ENCODE measurements around the gene PLEKHJ1. TPM values are rescaled to one million over a fixed set of nuclear protein-coding genes. Genes with fewer than 3 reads are reported as not detected.
A peak's percentile ranks its signal among the peaks of the same experiment; 100 is the strongest.
"Not testable (repeated sequence)": the region's sequence is repeated elsewhere in the genome, so short reads cannot be mapped to it uniquely, and the experiment has no call there.

The PLEKHJ1 gene
- total and polyA plus RNA-seq, 4 donors, result 22.2 to 44.5 (median 37.0) TPM

GRCh38 chr19:2282062-2282861, 46.1 kb upstream of the PLEKHJ1 start, which contains the start of gene PEAK3:
Gene PEAK3, minus strand, starts transcription at chr19:2282175. Its CDS starts 1,244 bp downstream, at chr19:2280931.
- H3K27me3 ChIP-seq (ENCODE audit: control insufficient read depth in 4 of 4, insufficient read depth in 4 of 4, low read length in 3 of 4), result no peaks in the 10 kb centered on the region
- H3K4me1 ChIP-seq (ENCODE audit: control insufficient read depth in 4 of 4, insufficient read depth in 4 of 4, low read length in 3 of 4), result no peaks in the 10 kb centered on the region
- no peak within 1 kb of the TSS for H3K9ac ChIP-seq (ENCODE audit: low read depth in 1 of 2, low read length in 2 of 2)
- no peak for TF ChIP-seq CTCF (IDR thresholded peaks at IDR 0.05; ENCODE audit: low read depth, low read length, missing input control)
- TF ChIP-seq GABPA (IDR thresholded peaks at IDR 0.05 in 1 of 2, conservative IDR thresholded peaks at IDR 0.05 in 1 of 2), result peak in 1 of 2 donors; percentile 12
- no peak for TF ChIP-seq RAD21 (IDR thresholded peaks at IDR 0.05)
- peak in 1 of 2 donors; percentile 35 for TF ChIP-seq RXRA (IDR thresholded peaks at IDR 0.05)
- H3K36me3 ChIP-seq (ENCODE audit: control insufficient read depth in 4 of 4, insufficient read depth in 3 of 4, low read depth in 1 of 4, low read length in 3 of 4), result no peaks in the 10 kb centered on the region
- peak within 1 kb of the TSS; percentile 54 to 59 for H3K27ac ChIP-seq (ENCODE audit: low read depth in 1 of 2, low read length in 2 of 2)
- no peaks in the 10 kb centered on the region for H3K9me3 ChIP-seq (ENCODE audit: control insufficient read depth in 4 of 4, low read length in 3 of 4)
- DNase-seq (ENCODE audit: low spot score), result no peak
- 24% methylated on average over 41 of the region's 41 CpGs for WGBS
- peak within 1 kb of the TSS in 1 of 3 donors; percentile 40 for H3K4me3 ChIP-seq (ENCODE audit: low read depth in 1 of 3, low read length in 3 of 3)

GRCh38 chr19:2281265-2282061, 45.3 kb upstream of the PLEKHJ1 start:
- WGBS, result 22% methylated on average over 16 of the region's 16 CpGs
- Histone ChIP-seq H3K4me3 (ENCODE audit: low read depth in 1 of 3, low read length in 3 of 3) (peak overlapping the region in 1 of 3 donors; percentile 40), H3K27ac (ENCODE audit: low read depth in 1 of 2, low read length in 2 of 2) (peak overlapping the region in 1 of 2 donors; percentile 54)
- DNase-seq (ENCODE audit: low spot score); H3K9ac ChIP-seq (ENCODE audit: low read depth in 1 of 2, low read length in 2 of 2); H3K27me3 ChIP-seq (ENCODE audit: control insufficient read depth in 4 of 4, insufficient read depth in 4 of 4, low read length in 3 of 4); H3K9me3 ChIP-seq (ENCODE audit: control insufficient read depth in 4 of 4, low read length in 3 of 4); H3K36me3 ChIP-seq (ENCODE audit: control insufficient read depth in 4 of 4, insufficient read depth in 3 of 4, low read depth in 1 of 4, low read length in 3 of 4); H3K4me1 ChIP-seq (ENCODE audit: control insufficient read depth in 4 of 4, insufficient read depth in 4 of 4, low read length in 3 of 4): not testable (repeated sequence)

DNA sequence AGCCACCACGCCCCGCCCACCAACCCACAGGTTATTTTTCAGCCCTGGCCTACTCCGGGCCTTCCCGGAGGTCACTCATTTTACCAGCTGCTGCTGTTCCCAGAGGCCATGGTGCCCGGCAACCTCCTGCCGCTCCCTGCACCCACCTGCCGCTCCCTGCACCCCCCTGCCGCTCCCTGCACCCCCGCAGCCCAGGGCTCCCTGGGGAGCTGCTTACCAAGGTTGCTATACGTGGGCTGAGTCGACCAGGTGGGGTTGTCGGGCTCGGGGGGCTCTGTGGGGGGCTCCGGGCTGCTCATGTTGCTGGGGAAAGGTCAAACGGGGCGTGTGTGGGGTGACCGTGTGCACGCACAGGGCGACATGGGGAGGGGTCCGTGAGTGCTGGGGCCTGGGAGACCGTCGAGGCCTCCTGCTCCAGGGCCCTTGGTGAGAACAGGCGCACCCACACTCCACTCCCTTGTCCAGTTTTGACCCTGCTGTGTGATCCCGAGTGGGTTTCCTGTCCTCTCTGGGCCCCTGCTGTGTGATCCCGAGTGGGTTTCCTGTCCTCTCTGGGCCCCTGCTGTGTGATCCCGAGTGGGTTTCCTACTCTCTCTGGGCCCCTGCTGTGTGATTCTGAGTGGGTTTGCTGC, 44.6 kb upstream of the PLEKHJ1 start:
- H3K27ac ChIP-seq (ENCODE audit: low read depth in 1 of 2, low read length in 2 of 2), result no peak overlapping the region
- no peak overlapping the region for H3K9ac ChIP-seq (ENCODE audit: low read depth in 1 of 2, low read length in 2 of 2)
- H3K27me3 ChIP-seq (ENCODE audit: control insufficient read depth in 4 of 4, insufficient read depth in 4 of 4, low read length in 3 of 4), result no peaks in the 10 kb centered on the region
- 75% methylated on average over 26 of the region's 26 CpGs for WGBS
- no peaks in the 10 kb centered on the region for H3K36me3 ChIP-seq (ENCODE audit: control insufficient read depth in 4 of 4, insufficient read depth in 3 of 4, low read depth in 1 of 4, low read length in 3 of 4)
- TF ChIP-seq TAF1 (conservative IDR thresholded peaks at IDR 0.05), result no peak
- DNase-seq (ENCODE audit: low spot score), result no peak
- no peaks in the 10 kb centered on the region for H3K9me3 ChIP-seq (ENCODE audit: control insufficient read depth in 4 of 4, low read length in 3 of 4)
- no peaks in the 10 kb centered on the region for H3K4me1 ChIP-seq (ENCODE audit: control insufficient read depth in 4 of 4, insufficient read depth in 4 of 4, low read length in 3 of 4)
- no peak overlapping the region for H3K4me3 ChIP-seq (ENCODE audit: low read depth in 1 of 3, low read length in 3 of 3)

- WGBS, result 78% methylated on average over 33 of the region's 33 CpGs
- TF ChIP-seq FOXA1 (IDR thresholded peaks at IDR 0.05) (no peak), EGR1 (IDR thresholded peaks at IDR 0.05; ENCODE audit: low read depth in 2 of 2) (no peak), RAD21 (IDR thresholded peaks at IDR 0.05) (no peak), RXRA (IDR thresholded peaks at IDR 0.05) (no peak), HNF4A (conservative IDR thresholded peaks at IDR 0.05) (no peak), TAF1 (conservative IDR thresholded peaks at IDR 0.05) (no peak), CTCF (IDR thresholded peaks at IDR 0.05; ENCODE audit: low read depth, low read length, missing input control) (no peak)
- TF ChIP-seq, protein P1, sequence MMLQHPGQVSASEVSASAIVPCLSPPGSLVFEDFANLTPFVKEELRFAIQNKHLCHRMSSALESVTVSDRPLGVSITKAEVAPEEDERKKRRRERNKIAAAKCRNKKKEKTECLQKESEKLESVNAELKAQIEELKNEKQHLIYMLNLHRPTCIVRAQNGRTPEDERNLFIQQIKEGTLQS (IDR thresholded peaks at IDR 0.05), result no peak
Observed at GRCh38 chr19:2278459-2279158, 42.5 kb upstream of the PLEKHJ1 start.

More at GRCh38 chr19:2278459-2279158, 42.5 kb upstream of the PLEKHJ1 start:
- Histone ChIP-seq H3K4me3 (ENCODE audit: low read depth in 1 of 3, low read length in 3 of 3) (no peak overlapping the region), H3K9ac (ENCODE audit: low read depth in 1 of 2, low read length in 2 of 2) (no peak overlapping the region), H3K9me3 (ENCODE audit: control insufficient read depth in 4 of 4, low read length in 3 of 4) (no peaks in the 10 kb centered on the region), H3K27ac (ENCODE audit: low read depth in 1 of 2, low read length in 2 of 2) (no peak overlapping the region), H3K4me1 (ENCODE audit: control insufficient read depth in 4 of 4, insufficient read depth in 4 of 4, low read length in 3 of 4) (peaks cover 2 to 14% (median 8%) of the 10 kb centered on the region in 4 donors), H3K27me3 (ENCODE audit: control insufficient read depth in 4 of 4, insufficient read depth in 4 of 4, low read length in 3 of 4) (no peaks in the 10 kb centered on the region), H3K36me3 (ENCODE audit: control insufficient read depth in 4 of 4, insufficient read depth in 3 of 4, low read depth in 1 of 4, low read length in 3 of 4) (no peaks in the 10 kb centered on the region)
- no peak for DNase-seq (ENCODE audit: low spot score)
